NCI-H146 treated with DMSO at 0.1 percent for 48 hours (cell line): ENCODE data around the gene SLC31A1.

Experiments used
- DNase-seq: peaks from one replicate; lab custom pipeline; 2025; ENCODE audit not compliant: unreplicated experiment; lab: John Stamatoyannopoulos, UW

SLC31A1 gene

DNA sequence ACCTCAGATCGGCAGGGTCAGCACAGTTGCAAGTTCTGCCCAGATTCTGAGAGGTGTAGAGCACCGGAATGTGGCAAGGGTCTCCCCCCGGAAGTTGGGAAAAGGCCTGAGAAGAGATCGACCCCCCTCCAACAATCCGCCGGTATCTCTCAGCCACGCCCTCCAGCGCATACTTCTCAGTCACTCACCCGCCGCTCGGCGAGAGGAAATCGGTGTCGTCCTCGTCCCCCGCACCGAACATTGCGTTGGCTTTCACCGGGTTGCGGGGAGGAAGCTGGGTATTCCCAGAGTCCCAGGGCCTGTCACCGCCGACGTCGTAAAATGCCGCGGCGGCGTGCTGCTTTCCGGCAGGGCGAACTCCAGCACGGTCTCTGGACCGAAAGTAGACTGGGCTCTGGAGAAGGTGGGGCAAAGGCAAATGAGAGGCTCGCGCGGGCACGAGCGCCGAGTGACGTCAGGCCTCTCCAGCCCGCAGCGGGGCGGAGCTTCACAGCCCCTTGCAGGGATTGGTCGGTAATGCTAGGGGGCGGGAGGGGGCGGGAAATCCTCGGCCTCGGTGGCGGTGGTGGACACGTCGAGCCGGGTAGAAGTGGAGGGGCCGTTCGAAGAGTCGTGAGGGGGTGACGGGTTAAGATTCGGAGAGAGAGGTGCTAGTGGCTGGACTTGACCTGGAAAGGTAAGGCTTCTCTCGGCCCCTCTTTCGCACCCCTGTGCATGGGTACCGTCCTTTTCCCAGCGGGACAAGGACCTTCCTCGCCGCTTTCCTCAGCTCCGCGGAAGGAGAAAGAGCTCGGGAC lies at the start of gene SLC31A1, which contains the start of gene FKBP15:
Gene SLC31A1, plus strand, starts transcription at position 542 of the 797 bp plus-strand sequence. CDS start 34,605 bp downstream, outside the sequence.
Gene FKBP15, minus strand, starts transcription at position 275 of the 797 bp plus-strand sequence. Its CDS starts 34 bp downstream, at position 241.
- DNase-seq, result peak; percentile 92

DNA sequence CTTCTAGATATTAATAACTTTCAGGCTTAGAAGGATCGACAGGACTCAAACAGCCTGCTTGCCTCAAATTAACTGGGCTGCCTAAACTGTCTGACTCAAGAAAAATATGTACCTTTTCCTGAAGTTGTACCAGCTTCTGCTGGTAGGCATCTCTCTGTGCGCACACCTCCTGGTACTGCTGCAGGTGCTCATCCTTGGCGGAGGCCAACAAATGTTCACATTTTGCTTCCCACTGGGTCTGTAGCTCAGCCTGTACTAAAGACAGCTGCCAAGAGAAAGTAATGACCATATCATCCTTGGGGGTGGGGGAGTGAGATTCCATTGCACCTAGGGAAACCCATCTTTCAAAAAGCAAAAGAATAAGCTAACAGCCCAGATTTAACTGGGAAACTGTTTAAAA lies 48.0 kb upstream of the SLC31A1 start:
- DNase-seq, result no peak

DNA sequence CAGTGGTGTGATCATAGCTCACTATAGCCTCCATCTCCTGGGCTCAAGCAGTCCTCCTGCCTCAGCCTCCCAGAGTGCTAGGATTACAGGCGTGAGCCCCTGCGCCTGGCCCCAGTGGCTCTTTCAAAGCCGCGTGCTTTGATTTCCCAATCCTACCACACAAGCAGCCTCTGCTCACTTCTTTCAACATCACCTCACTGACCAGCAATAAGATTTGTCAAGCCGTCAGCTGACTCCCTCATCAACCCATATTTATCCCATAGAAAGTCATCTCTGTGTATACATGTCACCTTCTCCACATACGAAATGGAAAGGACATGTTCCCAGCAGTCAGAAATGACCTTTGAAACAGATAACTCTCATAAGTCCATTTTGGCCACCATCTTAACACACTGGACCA lies 44.5 kb upstream of the SLC31A1 start:
- DNase-seq, result no peak

DNA sequence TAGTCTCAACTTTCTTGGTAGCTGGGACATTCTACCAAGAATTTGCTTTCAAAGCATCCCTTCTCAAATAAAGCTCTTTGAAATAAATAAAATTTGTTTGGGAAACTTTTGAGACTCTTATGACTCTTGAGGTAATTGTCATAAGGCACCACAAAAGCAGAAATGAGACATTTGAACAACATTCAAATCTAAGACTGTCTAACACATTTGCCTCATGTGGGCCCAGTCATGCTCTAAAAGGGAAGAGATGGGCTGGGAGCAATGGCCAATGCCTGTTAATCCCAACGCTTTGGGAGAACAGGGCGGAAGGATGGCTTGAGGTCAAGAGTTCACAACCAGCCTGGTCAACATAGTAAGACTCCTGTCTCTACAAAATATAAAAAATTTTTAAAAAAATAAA lies 44.1 kb upstream of the SLC31A1 start:
- no peak for DNase-seq

DNA sequence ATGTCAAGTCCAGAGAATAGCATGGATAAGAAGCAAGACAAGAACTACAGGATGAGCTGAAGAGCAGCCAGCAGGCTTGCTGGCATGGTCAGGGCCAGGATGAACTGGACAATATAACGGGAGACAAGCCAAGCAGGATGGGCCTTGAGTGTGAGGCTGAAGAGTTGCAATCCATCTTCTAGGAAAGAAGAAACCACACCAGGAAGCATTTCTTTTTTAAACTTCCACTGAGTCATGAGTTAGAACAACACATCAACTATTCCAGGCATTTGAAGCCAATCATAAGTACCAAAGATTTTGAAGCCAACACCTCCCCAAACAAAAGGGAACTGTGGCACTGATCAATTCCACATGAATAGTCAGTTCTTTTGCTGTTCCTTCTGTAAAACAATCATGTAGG lies 43.3 kb upstream of the SLC31A1 start:
- no peak for DNase-seq

DNA sequence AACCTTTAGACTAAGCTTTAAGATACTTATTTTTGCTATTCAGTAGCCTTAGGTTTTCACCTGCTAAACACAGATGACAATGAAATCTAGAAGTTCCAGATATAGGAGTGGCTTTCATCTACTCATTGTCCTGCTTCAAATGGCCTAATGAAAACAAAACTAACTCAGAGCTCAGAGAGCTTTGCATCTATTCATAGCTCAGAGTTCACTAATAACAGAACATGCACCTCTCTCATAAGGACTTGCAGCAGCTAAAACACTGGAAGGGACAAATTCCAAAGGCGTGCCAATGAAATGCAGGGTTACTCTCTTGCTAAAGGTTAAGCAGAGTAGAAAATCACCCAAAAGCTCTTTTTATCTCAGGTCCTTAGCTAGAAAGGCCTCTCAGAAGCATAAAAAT lies 41.5 kb upstream of the SLC31A1 start:
- DNase-seq, result no peak

DNA sequence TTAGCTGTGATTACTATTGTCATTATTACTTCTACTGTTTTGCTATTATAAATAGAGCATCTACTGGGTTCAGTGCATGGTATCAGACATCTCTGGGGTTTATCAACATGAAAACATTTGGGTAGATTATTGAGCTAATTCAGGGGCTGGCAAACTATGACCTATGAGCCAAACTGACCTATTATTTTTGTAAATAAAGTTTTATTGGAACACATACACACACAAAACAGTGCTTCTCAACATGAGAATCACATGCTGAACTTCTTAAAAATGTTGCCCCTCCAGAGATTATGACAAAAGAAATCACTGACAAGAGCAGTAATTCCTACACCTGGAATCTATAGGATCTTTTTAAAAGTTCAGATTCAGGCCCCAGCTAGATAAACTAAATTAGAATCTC lies 40.2 kb upstream of the SLC31A1 start:
- DNase-seq, result no peak

DNA sequence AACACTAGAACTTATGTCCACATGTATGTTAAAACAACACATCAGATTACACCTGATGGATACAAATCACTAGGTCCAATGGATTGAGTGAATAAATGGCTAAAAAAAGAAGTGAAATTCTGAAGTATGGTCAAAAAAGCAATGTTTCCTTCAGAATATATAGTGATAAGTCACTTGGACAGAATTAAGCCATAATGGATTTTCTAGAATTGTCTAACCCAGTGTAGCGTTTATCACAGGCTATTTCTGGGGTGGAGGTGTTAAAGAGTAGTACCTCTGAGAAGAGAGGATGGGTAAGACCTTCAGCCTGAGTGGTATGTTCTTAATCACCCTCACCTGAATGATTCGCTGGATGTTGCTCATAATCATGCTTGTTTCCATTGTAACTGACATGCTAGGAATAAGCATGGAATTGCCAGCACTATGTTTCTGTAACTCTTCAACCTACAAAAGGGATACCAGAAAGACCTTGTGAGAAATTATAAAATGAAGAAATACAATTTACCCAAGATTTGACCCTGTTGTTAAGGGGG lies 37.3 kb upstream of the SLC31A1 start:
- no peak for DNase-seq

DNA sequence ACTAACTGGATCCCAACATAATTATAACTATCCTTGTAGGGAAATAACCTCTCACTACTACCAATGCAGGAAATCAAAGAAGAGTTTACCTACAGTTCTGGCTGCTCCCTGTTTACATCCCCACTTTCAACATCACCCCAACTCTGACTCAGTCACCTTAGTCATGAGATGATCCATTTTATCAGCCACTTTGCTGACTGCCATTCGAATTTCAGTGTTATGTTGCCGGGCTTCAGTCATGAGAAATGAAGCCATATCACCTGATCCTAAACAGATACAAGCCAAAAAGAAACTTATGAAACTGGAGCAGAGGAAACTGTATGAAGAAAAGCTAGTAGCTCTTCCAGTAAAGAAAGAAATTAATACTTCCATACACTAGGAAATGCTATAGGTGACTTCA lies 36.8 kb upstream of the SLC31A1 start:
- DNase-seq, result no peak

DNA sequence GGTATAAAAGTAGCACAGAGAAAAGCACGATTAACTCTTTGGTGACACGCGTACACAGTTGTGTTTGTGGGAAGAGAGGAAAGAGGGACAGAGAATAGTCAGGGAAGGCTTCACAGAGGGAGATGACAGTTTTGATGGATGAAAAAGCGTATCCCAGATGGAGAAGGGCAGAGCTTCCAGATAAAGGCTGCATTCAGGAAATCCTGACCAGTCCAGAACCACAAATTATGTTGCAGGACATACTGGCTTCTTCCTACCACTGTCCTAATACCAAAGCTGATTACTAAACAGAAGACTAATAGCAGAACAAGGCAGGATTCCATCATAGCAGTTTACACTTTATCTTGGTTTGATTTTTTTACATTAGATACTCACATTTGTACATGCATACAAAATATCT lies 36.1 kb upstream of the SLC31A1 start:
- no peak for DNase-seq

DNA sequence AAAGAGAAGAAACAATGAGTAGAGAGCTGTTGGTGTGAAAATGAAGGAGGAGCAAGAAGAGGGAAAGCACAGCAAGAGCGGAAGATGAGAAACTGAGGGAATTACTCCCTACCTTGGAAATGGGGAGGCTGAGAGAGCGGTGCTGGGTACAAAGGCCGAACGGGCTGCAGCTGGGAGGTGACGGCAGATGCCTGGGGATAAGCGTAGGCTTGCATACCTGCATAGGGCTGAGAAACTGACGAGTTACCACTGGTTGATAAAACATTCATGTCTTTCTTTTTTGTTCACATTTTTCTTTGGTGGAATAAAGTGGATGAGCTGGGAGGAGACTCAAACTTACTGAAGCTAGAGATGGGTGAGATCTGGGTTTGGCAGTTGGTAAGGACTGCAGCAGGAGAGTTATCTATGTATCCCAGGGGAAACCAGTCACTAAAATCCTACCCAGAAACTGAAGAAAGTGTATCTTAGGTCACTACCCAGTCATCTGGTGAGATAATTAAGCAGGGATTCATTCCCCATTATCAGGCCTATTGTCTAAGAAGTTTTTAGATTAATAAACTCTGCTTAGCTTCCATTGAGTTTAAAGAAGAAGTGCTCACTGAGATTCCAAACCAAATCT lies 35.1 kb upstream of the SLC31A1 start:
- no peak for DNase-seq

DNA sequence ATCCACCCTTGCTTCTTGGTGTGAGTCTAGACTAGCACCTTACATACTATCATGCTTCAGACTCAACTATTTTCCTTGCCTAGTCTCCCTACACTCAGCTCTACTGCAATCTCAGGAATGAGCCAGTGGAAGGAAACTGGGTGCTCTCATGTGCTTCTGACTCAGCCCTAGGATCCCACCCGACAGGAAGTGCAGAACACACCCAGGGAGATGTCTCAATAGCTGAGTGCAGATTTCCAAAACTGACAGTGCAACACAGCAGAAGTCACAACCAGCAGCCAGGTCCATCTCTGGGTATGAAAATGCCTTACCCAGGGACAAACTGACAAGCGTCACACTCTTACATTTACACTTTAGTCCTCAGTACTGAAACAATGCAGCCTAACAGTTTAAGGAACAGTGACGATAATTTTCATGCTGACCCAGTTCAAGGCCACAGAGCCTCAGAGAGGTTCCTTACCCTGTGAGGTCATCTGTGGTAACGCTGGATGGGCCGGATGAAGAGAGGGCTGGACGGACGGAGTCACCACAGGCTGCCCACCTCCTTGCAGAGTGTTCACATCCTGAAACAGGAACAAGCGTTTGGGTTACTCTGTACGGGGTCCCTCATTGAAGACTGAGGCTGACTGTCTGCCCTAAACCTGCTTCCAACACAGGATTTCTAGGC lies 33.3 kb upstream of the SLC31A1 start:
- DNase-seq, result no peak

DNA sequence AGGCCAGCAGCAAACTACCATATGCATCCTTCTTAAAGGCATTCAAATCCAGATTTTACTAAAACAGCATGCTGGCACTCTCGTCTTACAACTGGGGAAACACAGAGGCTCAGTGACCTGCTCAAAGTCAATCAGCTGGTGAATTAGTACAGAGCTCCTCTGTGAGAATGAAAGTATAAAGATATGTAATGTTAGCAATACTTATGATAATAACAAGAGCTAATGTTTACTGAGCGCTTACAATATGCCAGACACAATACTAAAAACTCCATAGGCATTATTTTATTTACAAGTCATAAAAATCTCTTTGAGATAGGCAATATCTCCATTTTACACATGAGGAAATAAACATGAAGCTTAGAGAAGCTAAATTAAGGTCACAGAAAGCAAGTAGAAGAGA lies 28.9 kb upstream of the SLC31A1 start:
- no peak for DNase-seq

DNA sequence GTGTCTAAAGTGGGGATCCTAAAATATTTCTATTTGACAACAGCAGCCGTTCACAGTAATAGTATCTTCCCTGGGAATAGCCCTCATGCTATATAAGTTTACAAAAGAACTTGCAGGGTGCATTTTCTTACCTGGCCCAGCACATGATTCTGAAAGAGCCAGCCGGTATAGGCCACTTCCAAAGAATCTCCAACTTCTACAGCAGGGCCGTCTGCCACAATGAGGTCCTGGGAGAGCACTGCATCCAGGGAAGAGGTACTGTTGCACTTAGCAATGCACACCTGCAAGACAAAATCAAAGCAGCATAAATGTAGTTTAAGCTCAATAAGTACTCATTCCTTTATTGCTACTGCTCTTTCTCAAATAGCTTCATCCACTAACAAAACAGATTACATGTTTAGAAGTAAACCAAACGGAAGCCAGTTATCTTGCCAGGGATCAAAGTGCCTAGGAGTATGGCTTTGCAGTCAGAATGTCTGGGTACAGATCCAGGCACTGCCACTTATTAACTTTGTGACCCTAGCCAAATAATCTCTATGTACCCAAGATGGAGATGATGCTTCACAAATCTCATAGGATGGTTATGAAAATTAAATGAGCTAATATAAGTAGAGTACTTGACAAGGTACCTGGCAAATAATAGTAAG lies 21.5 kb upstream of the SLC31A1 start:
- no peak for DNase-seq

DNA sequence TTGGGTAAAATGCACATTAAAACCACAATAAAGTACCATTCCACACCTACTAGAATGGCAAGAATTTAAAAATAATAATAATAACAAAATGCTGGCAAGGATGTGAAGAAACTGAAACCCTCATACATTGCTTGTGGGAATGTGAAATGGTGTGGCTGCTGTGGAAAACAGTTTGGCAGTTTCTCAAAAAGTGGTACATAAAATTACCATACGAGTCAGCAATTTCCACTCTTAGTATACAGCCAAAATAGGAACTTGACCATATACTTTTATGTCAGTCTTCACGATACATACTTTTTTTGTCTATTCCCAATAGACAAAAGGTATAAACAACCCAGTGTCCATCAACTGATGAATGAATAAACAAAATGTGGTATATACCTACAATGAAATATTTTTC lies 15.9 kb upstream of the SLC31A1 start:
- DNase-seq, result no peak

DNA sequence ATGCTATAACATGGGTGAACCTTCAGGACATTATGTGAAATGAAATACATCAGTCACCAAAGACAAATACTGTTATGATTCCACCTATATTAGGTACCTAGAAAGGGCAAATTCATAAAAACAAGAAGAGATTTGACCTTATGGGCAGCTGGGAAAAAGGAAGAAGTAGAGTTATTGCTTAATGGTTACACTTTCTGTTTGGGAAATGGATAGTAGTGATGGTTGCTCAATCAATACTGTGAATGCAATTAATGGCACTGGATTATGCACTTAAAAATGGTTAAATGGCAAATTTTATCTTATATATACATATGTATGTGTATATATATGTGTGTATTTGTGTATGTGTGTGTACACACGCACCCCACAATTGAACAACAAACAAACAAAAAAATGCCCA lies 15.5 kb upstream of the SLC31A1 start:
- DNase-seq, result no peak

DNA sequence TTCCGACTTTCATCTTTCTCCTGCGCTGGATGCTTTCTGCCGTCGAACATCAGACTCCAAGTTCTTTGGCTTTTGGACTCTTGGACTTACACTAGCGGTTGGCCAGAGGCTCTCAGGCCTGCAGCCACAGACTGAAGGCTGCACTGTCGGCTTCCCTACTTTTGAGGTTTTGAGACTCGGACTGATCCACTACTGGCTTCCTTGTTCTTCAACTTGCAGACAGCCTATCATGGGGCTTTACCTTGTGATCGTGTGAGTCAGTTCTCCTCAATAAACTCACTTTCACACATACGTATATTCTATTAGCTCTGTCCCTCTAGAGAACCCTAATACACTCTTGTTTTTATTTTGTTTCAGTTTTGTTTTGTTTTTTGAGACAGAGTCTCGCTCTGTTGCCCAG lies 10.5 kb upstream of the SLC31A1 start:
- DNase-seq, result no peak

DNA sequence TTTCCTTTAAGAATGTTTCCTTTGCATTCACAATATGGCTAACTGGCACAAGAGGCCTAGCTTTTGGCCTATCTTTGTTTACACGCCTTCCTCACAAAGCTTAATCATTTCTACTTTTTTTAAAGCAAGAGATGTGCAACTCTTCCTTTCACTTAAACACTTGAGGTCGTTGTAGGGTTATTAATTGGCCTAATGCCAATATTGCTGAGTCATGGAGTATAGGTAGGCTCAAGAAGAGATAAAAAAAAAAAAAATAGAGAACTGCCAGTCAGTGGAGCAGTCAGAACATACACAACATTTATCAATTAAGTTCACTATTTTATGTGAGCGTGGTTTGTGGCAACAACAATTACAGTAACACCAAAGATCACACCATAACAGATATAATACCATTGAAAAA lies 6.2 kb upstream of the SLC31A1 start:
- DNase-seq, result no peak

DNA sequence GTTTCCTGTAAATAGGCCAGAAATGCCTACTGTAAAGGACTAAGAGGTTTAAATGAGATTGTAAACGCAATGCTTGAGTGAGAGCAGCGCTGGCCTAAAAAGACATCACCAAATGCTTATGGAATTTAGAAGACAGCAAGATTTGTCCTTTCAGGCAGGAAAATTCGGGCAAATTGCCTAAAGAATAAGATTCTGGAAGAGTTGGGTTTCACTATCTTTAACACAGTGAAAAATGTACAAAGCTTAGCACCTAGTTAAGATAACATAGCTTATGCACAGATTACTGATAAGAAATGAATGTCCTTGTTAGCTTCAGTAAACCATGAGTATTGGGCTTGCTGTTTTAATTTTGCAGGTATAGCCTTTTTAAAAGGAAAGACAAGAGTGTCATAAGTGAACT lies 4.9 kb upstream of the SLC31A1 start:
- DNase-seq, result no peak

DNA sequence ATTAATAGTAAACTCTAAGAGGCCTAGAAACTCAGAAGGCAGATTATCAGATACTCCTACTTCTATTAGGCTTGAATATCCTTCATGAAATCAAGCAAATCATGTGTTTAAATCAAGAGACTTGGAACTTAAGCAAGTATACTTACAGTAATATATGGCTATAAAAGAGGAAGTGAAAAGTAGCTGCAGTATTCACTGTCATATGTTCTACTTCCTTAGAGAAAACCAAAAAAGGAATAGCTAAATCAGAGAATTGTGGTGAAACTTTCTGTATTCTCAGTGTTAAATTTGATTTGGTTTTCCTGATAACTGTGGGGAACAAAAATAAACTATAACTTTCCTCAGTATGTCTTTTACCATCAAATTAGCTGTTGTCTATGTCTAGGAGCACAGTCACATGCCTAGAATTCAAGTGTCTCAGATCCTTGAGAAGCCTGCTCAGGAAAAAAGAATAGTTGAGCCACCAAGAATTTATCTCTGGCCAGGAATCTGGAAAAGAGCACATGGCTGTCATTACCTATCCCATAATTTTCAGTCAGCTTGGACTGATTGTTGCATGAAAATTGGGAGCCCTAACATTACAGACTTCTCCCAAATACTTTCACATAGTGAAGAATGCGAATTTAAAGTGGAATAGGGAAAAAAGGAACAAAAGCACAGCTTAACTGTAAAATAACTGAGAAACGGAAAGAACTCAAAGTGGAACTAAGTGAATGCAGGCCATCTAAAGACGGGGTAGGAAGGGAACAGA lies 2.0 kb upstream of the SLC31A1 start:
- DNase-seq, result no peak

DNA sequence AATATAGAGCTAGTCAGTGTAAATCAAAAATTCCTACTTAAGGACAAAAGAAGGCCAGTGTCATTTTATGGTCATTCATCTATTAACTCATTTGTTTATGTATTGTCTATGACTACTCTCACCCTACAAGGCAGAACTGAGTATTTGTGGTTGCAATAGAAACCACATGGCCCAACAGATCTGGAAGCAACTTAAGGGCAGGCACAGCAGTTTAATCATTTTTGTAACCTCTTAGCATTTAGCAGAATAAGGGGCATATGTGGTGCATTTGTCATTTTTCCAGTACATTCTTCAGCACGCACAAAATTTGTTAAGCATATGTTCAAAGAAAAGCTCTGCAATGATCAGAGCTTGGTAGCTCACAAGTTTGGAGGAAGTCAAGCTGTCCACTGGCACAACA lies 1.4 kb upstream of the SLC31A1 start:
- DNase-seq, result no peak
